Smooth muscle cell (in vitro differentiated cells): ENCODE results near the gene RAB31. TPM values are rescaled to one million over a fixed set of nuclear protein-coding genes. Genes with fewer than 3 reads are reported as not detected.

Source experiments
- DNase-seq: peaks from one replicate; lab custom pipeline; 2025; ENCODE audit not compliant: unreplicated experiment; lab: John Stamatoyannopoulos, UW
- H2AFZ ChIP-seq: fragments of 200-600 bp; sonication (generic); 2 replicates; pipeline ENCODE4 v1.6.0; 2016; ENCODE audit warnings: antibody characterized with exemption, low read depth, mild to moderate bottlenecking
- H3F3A ChIP-seq: fragments of 200-600 bp; sonication (generic); 2 replicates; pipeline ENCODE4 v1.6.0; 2017; ENCODE audit warnings: antibody characterized with exemption, low read depth
- H3K27ac ChIP-seq: fragments of 200-600 bp; sonication (generic); 2 replicates; pipeline ENCODE4 v1.5.1; 2016; ENCODE audit warnings: low read depth, mild to moderate bottlenecking
- H3K27me3 ChIP-seq: fragments of 200-600 bp; sonication (generic); 2 replicates; pipeline ENCODE4 v1.6.1; 2016; ENCODE audit warnings: low read depth, mild to moderate bottlenecking
- H3K36me3 ChIP-seq: fragments of 200-600 bp; sonication (generic); 2 replicates; pipeline ENCODE4 v1.5.1; 2016; ENCODE audit warnings: low read depth
- H3K4me1 ChIP-seq: fragments of 200-600 bp; sonication (generic); 2 replicates; pipeline ENCODE4 v1.5.1; 2016; ENCODE audit warnings: low read depth
- H3K4me2 ChIP-seq: fragments of 200-600 bp; sonication (generic); 2 replicates; pipeline ENCODE4 v1.6.0; 2016; ENCODE audit warnings: mild to moderate bottlenecking
- H3K4me3 ChIP-seq: fragments of 200-600 bp; sonication (generic); 2 replicates; pipeline ENCODE4 v1.5.1; 2016; ENCODE audit warnings: mild to moderate bottlenecking
- H3K79me2 ChIP-seq: fragments of 200-600 bp; sonication (generic); 2 replicates; pipeline ENCODE4 v1.6.0; 2016; ENCODE audit warnings: low read depth, mild to moderate bottlenecking
- H3K9ac ChIP-seq: fragments of 200-600 bp; sonication (generic); 2 replicates; pipeline ENCODE4 v1.6.0; 2016; ENCODE audit warnings: low read depth
- H3K9me3 ChIP-seq: fragments of 200-600 bp; sonication (generic); replicated peaks from 2 replicates; pipeline ENCODE4 v1.5.1; 2016; ENCODE audit warnings: low read depth
- H4K20me1 ChIP-seq: fragments of 200-600 bp; sonication (generic); 2 replicates; pipeline ENCODE4 v1.6.0; 2016; ENCODE audit warnings: low read depth
- WGBS: methylation state at CpG from one replicate; pipeline ENCODE4 v1.1.7; 2016; ENCODE audit warnings: low lambda C conversion rate; 5-methylcytosine and 5-hydroxymethylcytosine counted together
- polyA plus RNA-seq: library from polyadenylated mRNA; unstranded; fragments of >200 nt; fragmentation: Nextera tagmentation; extraction: Ambion mirVana; gene quantifications from 2 replicates; pipeline ENCODE4 v1.2.1, GENCODE V29; 2016
- total RNA-seq: library from RNA; depleted of rRNA; stranded (reverse); fragments of >200 nt; gene quantifications from 2 replicates; pipeline ENCODE4 v1.2.3, GENCODE V29; 2014
- TF ChIP-seq, protein P1 (sequence below): fragments of 200-600 bp; sonication (generic); IDR thresholded peaks from 2 replicates; pipeline ENCODE4 v1.5.1; 2017; ENCODE audit warnings: borderline replicate concordance, mild to moderate bottlenecking, antibody characterized with exemption; ENCODE audit not compliant: insufficient read depth, poor library complexity, severe bottlenecking

RAB31 gene
- total and polyA plus RNA-seq, 2 experiments from 2014 or later, result 116 to 414 TPM

DNA sequence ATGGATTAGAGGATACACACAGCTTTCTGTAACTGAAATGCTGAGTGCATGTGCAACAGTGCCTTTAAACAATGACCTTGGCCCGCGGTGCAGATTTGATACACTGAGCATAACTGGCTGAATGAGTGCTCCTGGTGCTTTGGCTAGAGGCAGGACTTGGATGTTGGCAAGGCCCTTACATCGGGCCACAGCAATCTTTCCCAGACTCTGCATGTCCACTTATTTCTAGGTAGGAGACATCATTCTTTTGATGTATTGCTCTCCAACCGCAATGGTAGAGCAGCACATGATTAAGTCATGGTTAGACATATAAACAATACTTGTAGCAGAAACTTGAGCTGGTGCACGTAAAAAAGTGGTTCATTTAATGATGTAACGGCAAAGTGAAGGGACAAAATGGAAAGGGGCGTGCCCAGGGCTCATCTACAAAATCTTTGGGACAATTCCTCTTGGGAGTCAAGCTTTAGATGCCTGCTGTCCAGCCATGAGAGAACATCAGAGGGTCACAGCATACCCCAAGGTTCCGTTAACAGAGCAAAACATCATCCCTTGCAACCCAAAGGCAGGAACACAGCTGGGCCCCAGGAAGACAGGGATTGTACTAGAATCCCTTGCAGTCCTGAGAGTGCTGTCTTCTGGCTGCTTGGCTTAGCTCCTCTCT lies 43.4 kb downstream of the RAB31 start:
- Histone ChIP-seq H3K4me1 (peaks cover 9% of the 10 kb centered on the region), H4K20me1 (peaks cover 51% of the 10 kb centered on the region), H3K27ac (peak overlapping the region; percentile 38), H3K9me3 (no peaks in the 10 kb centered on the region), H3K79me2 (peaks cover 97% of the 10 kb centered on the region), H3K36me3 (no peaks in the 10 kb centered on the region), H3K9ac (no peak overlapping the region), H3K4me3 (no peak overlapping the region), H3F3A (peaks cover 30% of the 10 kb centered on the region), H3K27me3 (no peaks in the 10 kb centered on the region), H2AFZ (no peak overlapping the region), H3K4me2 (no peak overlapping the region)
- TF ChIP-seq, protein P1, sequence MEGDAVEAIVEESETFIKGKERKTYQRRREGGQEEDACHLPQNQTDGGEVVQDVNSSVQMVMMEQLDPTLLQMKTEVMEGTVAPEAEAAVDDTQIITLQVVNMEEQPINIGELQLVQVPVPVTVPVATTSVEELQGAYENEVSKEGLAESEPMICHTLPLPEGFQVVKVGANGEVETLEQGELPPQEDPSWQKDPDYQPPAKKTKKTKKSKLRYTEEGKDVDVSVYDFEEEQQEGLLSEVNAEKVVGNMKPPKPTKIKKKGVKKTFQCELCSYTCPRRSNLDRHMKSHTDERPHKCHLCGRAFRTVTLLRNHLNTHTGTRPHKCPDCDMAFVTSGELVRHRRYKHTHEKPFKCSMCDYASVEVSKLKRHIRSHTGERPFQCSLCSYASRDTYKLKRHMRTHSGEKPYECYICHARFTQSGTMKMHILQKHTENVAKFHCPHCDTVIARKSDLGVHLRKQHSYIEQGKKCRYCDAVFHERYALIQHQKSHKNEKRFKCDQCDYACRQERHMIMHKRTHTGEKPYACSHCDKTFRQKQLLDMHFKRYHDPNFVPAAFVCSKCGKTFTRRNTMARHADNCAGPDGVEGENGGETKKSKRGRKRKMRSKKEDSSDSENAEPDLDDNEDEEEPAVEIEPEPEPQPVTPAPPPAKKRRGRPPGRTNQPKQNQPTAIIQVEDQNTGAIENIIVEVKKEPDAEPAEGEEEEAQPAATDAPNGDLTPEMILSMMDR, result no peak
- 87% methylated on average over 8 of the region's 8 CpGs for WGBS
- DNase-seq, result no peak

GRCh38 chr18:9753846-9754245 lies 45.7 kb downstream of the RAB31 start:
- Histone ChIP-seq H3K4me1 (peaks cover 16% of the 10 kb centered on the region), H3K79me2 (peaks cover 91% of the 10 kb centered on the region), H3K4me3 (no peak overlapping the region), H3K4me2 (no peak overlapping the region), H3F3A (peaks cover 41% of the 10 kb centered on the region), H3K27me3 (no peaks in the 10 kb centered on the region), H2AFZ (no peak overlapping the region), H3K36me3 (no peaks in the 10 kb centered on the region), H4K20me1 (peaks cover 72% of the 10 kb centered on the region), H3K27ac (peak overlapping the region; percentile 87), H3K9me3 (no peaks in the 10 kb centered on the region), H3K9ac (no peak overlapping the region)
- WGBS, result 97% methylated on average over 7 of the region's 7 CpGs
- TF ChIP-seq, protein P1, result no peak
- DNase-seq, result no peak

DNA sequence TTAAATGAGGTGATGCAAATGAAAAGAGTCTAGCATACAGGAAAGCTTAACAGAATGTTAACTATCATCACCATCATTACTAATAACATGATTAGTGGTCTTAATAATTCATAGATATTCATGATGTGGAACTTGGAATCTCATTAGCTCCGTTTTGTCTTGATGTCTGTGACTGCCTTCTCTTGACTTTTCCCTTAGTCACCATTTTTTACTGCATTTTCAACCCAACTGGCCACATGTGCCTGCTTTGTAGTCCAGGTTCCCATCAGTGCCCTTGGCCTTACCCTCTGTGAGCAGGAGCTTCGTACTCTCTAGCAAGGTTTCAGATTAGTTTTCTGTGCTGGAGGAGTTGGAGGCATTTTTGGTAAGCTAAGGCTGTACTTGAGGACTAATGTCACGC lies 47.0 kb downstream of the RAB31 start:
- WGBS, result 29% methylated on average over 3 of the region's 3 CpGs
- TF ChIP-seq, protein P1, result no peak
- H3K4me2 ChIP-seq, result peak overlapping the region; percentile 56
- peak overlapping the region; percentile 19 for H3K9ac ChIP-seq
- peaks cover 78% of the 10 kb centered on the region for H4K20me1 ChIP-seq
- no peaks in the 10 kb centered on the region for H3K27me3 ChIP-seq
- H3K27ac ChIP-seq, result peak overlapping the region; percentile 87
- H3F3A ChIP-seq, result peaks cover 40% of the 10 kb centered on the region
- no peaks in the 10 kb centered on the region for H3K36me3 ChIP-seq
- H2AFZ ChIP-seq, result no peak overlapping the region
- peaks cover 16% of the 10 kb centered on the region for H3K4me1 ChIP-seq
- H3K9me3 ChIP-seq, result no peaks in the 10 kb centered on the region
- no peak for DNase-seq
- peaks cover 91% of the 10 kb centered on the region for H3K79me2 ChIP-seq
- H3K4me3 ChIP-seq, result no peak overlapping the region

DNA sequence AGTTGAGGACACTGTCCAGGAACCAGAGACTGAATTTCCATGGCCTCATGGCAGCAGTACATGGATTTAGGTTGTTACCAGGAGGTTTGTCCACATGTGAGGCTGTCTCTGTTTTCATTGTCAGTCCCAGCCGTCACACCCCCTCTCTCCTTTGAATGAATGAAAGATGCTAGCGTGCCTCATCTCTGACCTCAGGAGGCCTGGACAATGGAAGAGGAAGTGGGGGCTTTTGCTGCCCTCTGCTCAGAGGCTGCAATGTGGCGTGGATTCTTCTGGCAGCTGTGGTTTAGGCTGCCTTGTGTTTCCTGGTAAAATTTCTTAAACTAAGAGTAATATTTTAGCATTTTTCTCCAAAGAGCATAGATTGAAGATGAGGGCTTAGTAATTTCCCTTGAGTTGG lies 47.5 kb downstream of the RAB31 start:
- H3K4me2 ChIP-seq, result peak overlapping the region; percentile 56
- no peaks in the 10 kb centered on the region for H3K9me3 ChIP-seq
- H3K4me3 ChIP-seq, result no peak overlapping the region
- H3K9ac ChIP-seq, result peak overlapping the region; percentile 19
- no peak for DNase-seq
- TF ChIP-seq, protein P1, result no peak
- 33% methylated on average over 3 of the region's 3 CpGs for WGBS
- peaks cover 91% of the 10 kb centered on the region for H3K79me2 ChIP-seq
- H3F3A ChIP-seq, result peaks cover 44% of the 10 kb centered on the region
- peak overlapping the region; percentile 87 for H3K27ac ChIP-seq
- no peaks in the 10 kb centered on the region for H3K36me3 ChIP-seq
- no peaks in the 10 kb centered on the region for H3K27me3 ChIP-seq
- no peak overlapping the region for H2AFZ ChIP-seq
- peaks cover 73% of the 10 kb centered on the region for H4K20me1 ChIP-seq
- peaks cover 16% of the 10 kb centered on the region for H3K4me1 ChIP-seq
